HepG2 (cell line): ENCODE measurements around the gene TSPAN31. TPM values are rescaled to one million over a fixed set of nuclear protein-coding genes. Genes with fewer than 3 reads are reported as not detected.
A peak's percentile ranks its signal among the peaks of the same experiment; 100 is the strongest.

Source experiments
- BCL3 ChIP-seq: sonication (generic); formaldehyde crosslinking; IDR thresholded peaks from 2 replicates; pipeline ENCODE4 v1.5.1; 2020; ENCODE audit warnings: mild to moderate bottlenecking, missing genetic modification reagents, moderate library complexity
- BORCS8-MEF2B ChIP-seq: sonication (generic); formaldehyde crosslinking; IDR thresholded peaks from 2 replicates; pipeline ENCODE4 v1.8.0; 2022; ENCODE audit warnings: mild to moderate bottlenecking, missing genetic modification reagents
- HOXA7 ChIP-seq: sonication (generic); formaldehyde crosslinking; IDR thresholded peaks from 2 replicates; pipeline ENCODE4 v1.8.1; 2022; ENCODE audit warnings: mild to moderate bottlenecking, missing genetic modification reagents, moderate library complexity
- KIAA2018 ChIP-seq: sonication (generic); formaldehyde crosslinking; IDR thresholded peaks from 2 replicates; pipeline ENCODE4 v1.5.0; 2020; ENCODE audit warnings: mild to moderate bottlenecking, missing genetic modification reagents, borderline replicate concordance
- MAFF ChIP-seq: IDR thresholded peaks from 2 replicates; pipeline ENCODE4 v1.6.1; 2011; ENCODE audit warnings: low read depth, low read length, improper control_type of control experiment
- MATR3 ChIP-seq: sonication (generic); formaldehyde crosslinking; IDR thresholded peaks from 2 replicates; pipeline ENCODE4 v1.4.0; 2020; ENCODE audit warnings: missing genetic modification reagents
- SKI ChIP-seq: fragments of 450-650 bp; IDR thresholded peaks from one replicate; pipeline ENCODE4 v1.6.1; 2018; ENCODE audit warnings: mild to moderate bottlenecking; ENCODE audit not compliant: partially characterized antibody
- SMAD1 ChIP-seq: sonication (generic); formaldehyde crosslinking; IDR thresholded peaks from 2 replicates; pipeline ENCODE4 v1.4.0; 2020; ENCODE audit warnings: missing genetic modification reagents, low read depth, mild to moderate bottlenecking, borderline replicate concordance
- SNAI1 ChIP-seq: sonication (generic); formaldehyde crosslinking; IDR thresholded peaks from 2 replicates; pipeline ENCODE4 v1.5.0; 2020; ENCODE audit warnings: mild to moderate bottlenecking, missing genetic modification reagents, borderline replicate concordance
- SRSF4 ChIP-seq: fragments of 200-400 bp; formaldehyde crosslinking; IDR thresholded peaks from one replicate; pipeline ENCODE4 v1.6.1; 2018; ENCODE audit warnings: mild to moderate bottlenecking, low read depth, low read length, moderate library complexity; ENCODE audit not compliant: poor library complexity, severe bottlenecking
- TAF15 ChIP-seq: fragments of 200-400 bp; formaldehyde crosslinking; IDR thresholded peaks from one replicate; pipeline ENCODE4 v1.6.1; 2018; ENCODE audit warnings: mild to moderate bottlenecking, low read depth, low read length; ENCODE audit not compliant: poor library complexity, severe bottlenecking
- ZBTB1 ChIP-seq: sonication (generic); formaldehyde crosslinking; IDR thresholded peaks from 2 replicates; pipeline ENCODE4 v1.4.0; 2020; ENCODE audit warnings: missing genetic modification reagents, borderline replicate concordance
- ZHX1 ChIP-seq: sonication (generic); formaldehyde crosslinking; IDR thresholded peaks from 2 replicates; pipeline ENCODE4 v1.8.1; 2022; ENCODE audit warnings: low read depth, mild to moderate bottlenecking, missing genetic modification reagents
- ZNF34 ChIP-seq: sonication (generic); formaldehyde crosslinking; IDR thresholded peaks from 2 replicates; pipeline ENCODE4 v1.4.0; 2020; ENCODE audit warnings: mild to moderate bottlenecking, missing genetic modification reagents, borderline replicate concordance
- ZNF354B ChIP-seq: sonication (generic); formaldehyde crosslinking; IDR thresholded peaks from 2 replicates; pipeline ENCODE4 v1.8.0; 2022; ENCODE audit warnings: mild to moderate bottlenecking, missing genetic modification reagents
- ZNF660 ChIP-seq: sonication (generic); formaldehyde crosslinking; IDR thresholded peaks from 2 replicates; pipeline ENCODE4 v1.5.1; 2020; ENCODE audit warnings: mild to moderate bottlenecking, low read depth, missing genetic modification reagents, borderline replicate concordance
- ZNF672 ChIP-seq: sonication (generic); formaldehyde crosslinking; IDR thresholded peaks from 2 replicates; pipeline ENCODE4 v1.8.1; 2022; ENCODE audit warnings: missing genetic modification reagents
- polyA plus RNA-seq, 8 experiments: library from polyadenylated mRNA; depleted of rRNA in 3 of 8; stranded (reverse) in 7 of 8; unstranded in 1 of 8; fragments of >200 nt; fragmentation: Illumina TruSeq in 4 of 8; extraction: Trizol in 4 of 8; gene quantifications; 2 replicates each; pipeline versions ENCODE4 v1.2.1 to v1.2.3, GENCODE V29; 2011 to 2016; ENCODE audit warnings: low read depth in 4 of 8, missing spikeins in 1 of 8, mixed read lengths in 1 of 8; ENCODE audit not compliant: insufficient read depth in 1 of 8
- total RNA-seq, 5 experiments: library from RNA; depleted of rRNA; stranded (reverse); fragments of >200 nt; fragmentation: Illumina TruSeq; extraction: Trizol; gene quantifications; 2 replicates each; pipeline ENCODE4 v1.2.3, GENCODE V29; 2016; ENCODE audit warnings: low read depth in 1 of 5

Gene TSPAN31
- total and polyA plus RNA-seq, 2 of the 13 experiments (the other 11 are each of a cell fraction or from before 2014, with no cell fraction given): 10.4 to 24.6 TPM

GRCh38 chr12:57744777-57745484 is at the start of gene TSPAN31 (continued):
- TF ChIP-seq SMAD1 (CRISPR knock-in tag) (no peak), ZNF672 (CRISPR knock-in tag) (no peak), TAF15 (peak; percentile 38), ZNF660 (CRISPR knock-in tag) (no peak), SRSF4 (no peak), MAFF (no peak), SKI (no peak), BCL3 (no peak), MATR3 (no peak), BORCS8-MEF2B (no peak), ZHX1 (CRISPR knock-in tag) (no peak), ZBTB1 (CRISPR knock-in tag) (no peak), ZNF34 (CRISPR knock-in tag) (no peak), ZNF354B (CRISPR knock-in tag) (no peak), SNAI1 (no peak), HOXA7 (no peak), KIAA2018 (no peak)
